Activated gamma-delta T cell treated with anti-CD3 and anti-CD28 coated beads, Interleukin-2, amount 50 U/mL, for 16 hours (primary cell): ENCODE measurements around the gene RNF145.

ENCODE experiments used
- DNase-seq: peaks from one replicate; pipeline ENCODE4 v3.0.0-alpha.2; 2020; ENCODE audit warnings: low read depth

RNF145 gene

DNA sequence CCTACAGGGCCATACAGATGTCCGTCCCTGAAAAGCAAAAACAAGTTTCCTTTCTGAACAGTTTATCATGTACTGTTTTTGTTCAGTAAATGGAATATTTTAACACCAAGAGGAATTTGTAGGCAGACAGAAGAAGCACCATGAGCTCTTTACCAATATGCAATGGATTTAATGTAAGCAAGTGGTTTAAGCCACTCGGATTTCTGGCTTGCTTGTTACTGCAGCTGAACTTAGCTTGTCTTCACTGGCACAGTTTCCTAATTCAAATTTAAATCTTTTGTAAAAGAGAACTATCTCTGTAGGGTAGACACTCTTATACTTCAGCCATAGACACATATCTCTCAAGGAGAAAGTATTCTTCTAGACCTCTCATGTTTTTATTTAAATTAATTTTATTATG, 96.9 kb downstream of the RNF145 start:
- no peak for DNase-seq
